ENCODE results near the gene EFNA5. TPM values are rescaled to one million over a fixed set of nuclear protein-coding genes. Genes with fewer than 3 reads are reported as not detected.

The EFNA5 gene
- total RNA-seq, 1 experiment from 2014 or later, result 0.22 TPM

DNA sequence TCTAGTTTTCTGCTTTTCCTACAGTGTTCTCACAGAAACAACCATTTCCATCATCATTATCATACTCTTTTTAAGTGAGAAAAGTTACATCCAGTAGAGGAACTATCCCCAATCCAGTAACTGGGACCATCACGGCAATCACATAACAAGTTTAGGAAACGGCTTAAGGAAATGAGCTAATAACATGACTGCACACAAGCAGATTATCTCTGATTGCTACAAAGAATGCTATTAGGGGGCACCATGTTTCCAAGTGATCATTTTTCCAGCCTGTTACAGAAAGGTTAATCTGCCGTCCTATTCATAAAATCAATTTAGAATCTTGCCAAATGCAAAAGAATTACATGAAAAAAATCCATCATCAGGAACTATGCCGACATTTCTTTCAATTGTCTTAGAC is 94.6 kb downstream of the EFNA5 start:
- H2AFZ ChIP-seq (ENCODE audit: low read depth, low read length, poor library complexity, severe bottlenecking), result no peak overlapping the region
- CTCF ChIA-PET, result no interaction called here
- peaks cover 0 to 15% of the 10 kb centered on the region in 2 experiments; a peak in 2 of 4 replicates for H3K4me1 ChIP-seq (ENCODE audit: control insufficient read depth in 1 of 2, insufficient read depth in 2 of 2, low read length in 2 of 2)
- no peaks in the 10 kb centered on the region for H3K9me2 ChIP-seq (ENCODE audit: insufficient read depth)
- no peak for DNase-seq (ENCODE audit: low read depth, low spot score)
- H3K36me3 ChIP-seq (ENCODE audit: control insufficient read depth in 1 of 2, insufficient read depth in 2 of 2, low read length in 2 of 2), result no peaks in the 10 kb centered on the region
- ATAC-seq, result no peak
- TF ChIP-seq POLR2A (IDR thresholded peaks at IDR 0.05; ENCODE audit: borderline replicate concordance, extremely low read depth, insufficient read depth, insufficient read length) (no peak), ELF1 (IDR thresholded peaks at IDR 0.05; ENCODE audit: borderline replicate concordance, low read depth) (no peak)
- TF ChIP-seq, protein P1, sequence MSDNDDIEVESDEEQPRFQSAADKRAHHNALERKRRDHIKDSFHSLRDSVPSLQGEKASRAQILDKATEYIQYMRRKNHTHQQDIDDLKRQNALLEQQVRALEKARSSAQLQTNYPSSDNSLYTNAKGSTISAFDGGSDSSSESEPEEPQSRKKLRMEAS (IDR thresholded peaks at IDR 0.05), result no peak
- H4K20me1 ChIP-seq (ENCODE audit: insufficient read depth), result no peaks in the 10 kb centered on the region
- RAD21 ChIA-PET (ENCODE audit: low non-redundant PET in 1 of 2, low total read pairs in 2 of 2, uncharacterized antibody in 2 of 2, unreplicated experiment in 2 of 2), result no interaction called here
- no peak overlapping the region for H3K4me3 ChIP-seq (replicated peaks in 1 of 2; ENCODE audit: low read depth in 1 of 2, low read length in 2 of 2)
- intact Hi-C loops (cut with micrococcal nuclease), result no loop called here
- no TSS peak for BruUV-seq (replicated peaks)
- H3K79me2 ChIP-seq (ENCODE audit: insufficient read depth, low read length), result no peaks in the 10 kb centered on the region
- POLR2A ChIA-PET, result no interaction called here
- no peak overlapping the region for H3K9ac ChIP-seq (ENCODE audit: low read length)
- no peaks in the 10 kb centered on the region for H3K9me3 ChIP-seq (ENCODE audit: control insufficient read depth in 1 of 2, insufficient read depth in 1 of 2, low read depth in 1 of 2, low read length in 2 of 2)
- no peak overlapping the region for H3K27ac ChIP-seq (ENCODE audit: low read depth, low read length)
- H3K4me2 ChIP-seq (ENCODE audit: low read length), result no peak overlapping the region
- no peaks in the 10 kb centered on the region for H3K27me3 ChIP-seq (ENCODE audit: insufficient read depth, low read length)

DNA sequence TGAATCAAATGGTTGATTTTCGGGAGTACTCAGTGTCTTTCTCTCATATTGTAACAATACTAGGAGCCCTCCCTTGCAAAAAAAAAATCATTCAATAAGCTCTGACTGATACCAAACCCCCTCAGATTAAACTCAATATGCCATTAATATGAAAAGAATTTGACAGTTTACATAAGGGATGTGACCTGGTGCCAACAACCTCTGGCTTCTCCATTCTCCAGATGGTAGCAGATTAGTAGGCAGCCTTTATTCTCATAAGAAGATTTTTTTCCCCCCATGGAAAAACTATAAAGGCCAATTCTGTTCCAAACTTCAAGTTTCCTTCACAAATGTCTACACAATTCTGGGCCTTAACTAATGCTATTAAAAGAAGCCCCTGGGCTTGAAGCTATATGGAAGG is 96.5 kb downstream of the EFNA5 start:
- ChIA-PET POLR2A (no interaction called here), CTCF (no interaction called here), RAD21 (ENCODE audit: low non-redundant PET in 1 of 2, low total read pairs in 2 of 2, uncharacterized antibody in 2 of 2, unreplicated experiment in 2 of 2) (no interaction called here)
- DNase-seq (ENCODE audit: low read depth, low spot score) (no peak), ATAC-seq (no peak)
- intact Hi-C loops (cut with micrococcal nuclease), result no loop called here
- Histone ChIP-seq H3K9me2 (ENCODE audit: insufficient read depth) (no peaks in the 10 kb centered on the region), H3K4me2 (ENCODE audit: low read length) (no peak overlapping the region), H3K27me3 (ENCODE audit: insufficient read depth, low read length) (no peaks in the 10 kb centered on the region), H3K9me3 (ENCODE audit: control insufficient read depth in 1 of 2, insufficient read depth in 1 of 2, low read depth in 1 of 2, low read length in 2 of 2) (no peaks in the 10 kb centered on the region), H3K79me2 (ENCODE audit: insufficient read depth, low read length) (no peaks in the 10 kb centered on the region), H3K4me3 (replicated peaks in 1 of 2; ENCODE audit: low read depth in 1 of 2, low read length in 2 of 2) (no peak overlapping the region), H2AFZ (ENCODE audit: low read depth, low read length, poor library complexity, severe bottlenecking) (no peak overlapping the region), H3K9ac (ENCODE audit: low read length) (no peak overlapping the region), H3K36me3 (ENCODE audit: control insufficient read depth in 1 of 2, insufficient read depth in 2 of 2, low read length in 2 of 2) (no peaks in the 10 kb centered on the region), H3K4me1 (ENCODE audit: control insufficient read depth in 1 of 2, insufficient read depth in 2 of 2, low read length in 2 of 2) (peaks cover 0 to 17% of the 10 kb centered on the region in 2 experiments; a peak in 2 of 4 replicates), H3K27ac (ENCODE audit: low read depth, low read length) (no peak overlapping the region), H4K20me1 (ENCODE audit: insufficient read depth) (no peaks in the 10 kb centered on the region)
- BruUV-seq (replicated peaks), result no TSS peak
- no peak for TF ChIP-seq SRF (IDR thresholded peaks at IDR 0.05; ENCODE audit: low read depth)
- no peak for TF ChIP-seq TCF7L2 (IDR thresholded peaks at IDR 0.05; ENCODE audit: borderline replicate concordance, extremely low read depth, insufficient read depth, insufficient read length)
- no peak for TF ChIP-seq SP1 (IDR thresholded peaks at IDR 0.05; ENCODE audit: low read depth)
- TF ChIP-seq CBX3 (IDR thresholded peaks at IDR 0.05; ENCODE audit: low read depth), result no peak
- TF ChIP-seq EZH2 (IDR thresholded peaks at IDR 0.05), result no peak
- TF ChIP-seq ZNF274 (IDR thresholded peaks at IDR 0.05; ENCODE audit: low read depth, low read length), result no peak
